ENCODE results near the gene NRDE2.
"Not testable (repeated sequence)": the region's sequence is repeated elsewhere in the genome, so short reads cannot be mapped to it uniquely, and the experiment has no call there.

Gene NRDE2

GRCh38 chr14:90341784-90342183 is 10.0 kb upstream of the NRDE2 start:
- H3K36me3 ChIP-seq (ENCODE audit: insufficient read depth, low read length), result no peaks in the 10 kb centered on the region
- no peak overlapping the region for H3K4me3 ChIP-seq (ENCODE audit: low read depth, low read length)
- H3K79me2 ChIP-seq (ENCODE audit: control insufficient read depth, insufficient read depth, low read length, unreplicated experiment), result no peaks in the 10 kb centered on the region
- no peaks in the 10 kb centered on the region for H3K4me1 ChIP-seq (ENCODE audit: control insufficient read depth, insufficient read depth, low read length, unreplicated experiment)
- H3K27me3 ChIP-seq (ENCODE audit: insufficient read depth, low read length), result peaks cover 29% of the 10 kb centered on the region
- no peak overlapping the region for H2AFZ ChIP-seq (ENCODE audit: low read length, unreplicated experiment)
- H3K27ac ChIP-seq (ENCODE audit: low read depth, low read length), result no peak overlapping the region

GRCh38 chr14:90341232-90341631 is 9.5 kb upstream of the NRDE2 start:
- H3K4me1 ChIP-seq (ENCODE audit: control insufficient read depth, insufficient read depth, low read length, unreplicated experiment); H3K79me2 ChIP-seq (ENCODE audit: control insufficient read depth, insufficient read depth, low read length, unreplicated experiment); H3K27ac ChIP-seq (ENCODE audit: low read depth, low read length); H3K4me3 ChIP-seq (ENCODE audit: low read depth, low read length); H2AFZ ChIP-seq (ENCODE audit: low read length, unreplicated experiment); H3K36me3 ChIP-seq (ENCODE audit: insufficient read depth, low read length): not testable (repeated sequence)
- H3K27me3 ChIP-seq (ENCODE audit: insufficient read depth, low read length), result peaks cover 34% of the 10 kb centered on the region

GRCh38 chr14:90336985-90337384 is 5.2 kb upstream of the NRDE2 start:
- Histone ChIP-seq H3K36me3 (ENCODE audit: insufficient read depth, low read length) (no peaks in the 10 kb centered on the region), H2AFZ (ENCODE audit: low read length, unreplicated experiment) (no peak overlapping the region), H3K79me2 (ENCODE audit: control insufficient read depth, insufficient read depth, low read length, unreplicated experiment) (no peaks in the 10 kb centered on the region), H3K27me3 (ENCODE audit: insufficient read depth, low read length) (peaks cover 46% of the 10 kb centered on the region), H3K4me3 (ENCODE audit: low read depth, low read length) (no peak overlapping the region), H3K4me1 (ENCODE audit: control insufficient read depth, insufficient read depth, low read length, unreplicated experiment) (peaks cover 3% of the 10 kb centered on the region), H3K27ac (ENCODE audit: low read depth, low read length) (no peak overlapping the region)

- no peak overlapping the region for H3K4me3 ChIP-seq (ENCODE audit: low read depth, low read length)
- H3K79me2 ChIP-seq (ENCODE audit: control insufficient read depth, insufficient read depth, low read length, unreplicated experiment), result peaks cover under 1% of the 10 kb centered on the region
- H3K36me3 ChIP-seq (ENCODE audit: insufficient read depth, low read length), result no peaks in the 10 kb centered on the region
- H3K4me1 ChIP-seq (ENCODE audit: control insufficient read depth, insufficient read depth, low read length, unreplicated experiment), result peaks cover 3% of the 10 kb centered on the region
- H3K27me3 ChIP-seq (ENCODE audit: insufficient read depth, low read length), result peaks cover 46% of the 10 kb centered on the region
- no peak overlapping the region for H2AFZ ChIP-seq (ENCODE audit: low read length, unreplicated experiment)
- H3K27ac ChIP-seq (ENCODE audit: low read depth, low read length), result no peak overlapping the region
Observed at GRCh38 chr14:90336401-90336800, 4.7 kb upstream of the NRDE2 start.

- H3K4me1 ChIP-seq (ENCODE audit: control insufficient read depth, insufficient read depth, low read length, unreplicated experiment), result peaks cover 10% of the 10 kb centered on the region
- peak overlapping the region; percentile 63 for H3K27ac ChIP-seq (ENCODE audit: low read depth, low read length)
- peaks cover 18% of the 10 kb centered on the region for H3K79me2 ChIP-seq (ENCODE audit: control insufficient read depth, insufficient read depth, low read length, unreplicated experiment)
- peak overlapping the region; percentile 97 for H2AFZ ChIP-seq (ENCODE audit: low read length, unreplicated experiment)
- H3K36me3 ChIP-seq (ENCODE audit: insufficient read depth, low read length), result no peaks in the 10 kb centered on the region
- peaks cover 27% of the 10 kb centered on the region for H3K27me3 ChIP-seq (ENCODE audit: insufficient read depth, low read length)
- H3K4me3 ChIP-seq (ENCODE audit: low read depth, low read length), result peak overlapping the region; percentile 78
Observed at GRCh38 chr14:90332271-90332584, 487 bp upstream of the NRDE2 start.

GRCh38 chr14:90330203-90331196 is 1.2 kb downstream of the NRDE2 start:
- H2AFZ ChIP-seq (ENCODE audit: low read length, unreplicated experiment), result peak overlapping the region; percentile 80
- peaks cover 21% of the 10 kb centered on the region for H3K79me2 ChIP-seq (ENCODE audit: control insufficient read depth, insufficient read depth, low read length, unreplicated experiment)
- peaks cover 10% of the 10 kb centered on the region for H3K27me3 ChIP-seq (ENCODE audit: insufficient read depth, low read length)

GRCh38 chr14:90321891-90322290 is 9.8 kb downstream of the NRDE2 start:
- Histone ChIP-seq H3K4me3 (ENCODE audit: low read depth, low read length) (no peak overlapping the region), H3K79me2 (ENCODE audit: control insufficient read depth, insufficient read depth, low read length, unreplicated experiment) (peaks cover 14% of the 10 kb centered on the region), H2AFZ (ENCODE audit: low read length, unreplicated experiment) (no peak overlapping the region), H3K36me3 (ENCODE audit: insufficient read depth, low read length) (peaks cover 12% of the 10 kb centered on the region), H3K4me1 (ENCODE audit: control insufficient read depth, insufficient read depth, low read length, unreplicated experiment) (peaks cover 8% of the 10 kb centered on the region), H3K27ac (ENCODE audit: low read depth, low read length) (no peak overlapping the region), H3K27me3 (ENCODE audit: insufficient read depth, low read length) (no peaks in the 10 kb centered on the region)

More at GRCh38 chr14:90330203-90331196, 1.2 kb downstream of the NRDE2 start:
- Histone ChIP-seq H3K4me1 (ENCODE audit: control insufficient read depth, insufficient read depth, low read length, unreplicated experiment) (peaks cover 10% of the 10 kb centered on the region), H3K36me3 (ENCODE audit: insufficient read depth, low read length) (no peaks in the 10 kb centered on the region), H3K4me3 (ENCODE audit: low read depth, low read length) (peak overlapping the region; percentile 78), H3K27ac (ENCODE audit: low read depth, low read length) (no peak overlapping the region)

- Histone ChIP-seq H3K79me2 (ENCODE audit: control insufficient read depth, insufficient read depth, low read length, unreplicated experiment) (peaks cover 8% of the 10 kb centered on the region), H2AFZ (ENCODE audit: low read length, unreplicated experiment) (no peak overlapping the region), H3K4me1 (ENCODE audit: control insufficient read depth, insufficient read depth, low read length, unreplicated experiment) (peaks cover 8% of the 10 kb centered on the region), H3K36me3 (ENCODE audit: insufficient read depth, low read length) (peaks cover 15% of the 10 kb centered on the region), H3K27ac (ENCODE audit: low read depth, low read length) (peak overlapping the region; percentile 44; the same call in 1 of the 2 replicates), H3K4me3 (ENCODE audit: low read depth, low read length) (no peak overlapping the region), H3K27me3 (ENCODE audit: insufficient read depth, low read length) (no peaks in the 10 kb centered on the region)
Observed at GRCh38 chr14:90319634-90320541, 11.9 kb downstream of the NRDE2 start.

- Histone ChIP-seq H3K27me3 (ENCODE audit: insufficient read depth, low read length) (no peaks in the 10 kb centered on the region), H3K36me3 (ENCODE audit: insufficient read depth, low read length) (peaks cover 15% of the 10 kb centered on the region), H2AFZ (ENCODE audit: low read length, unreplicated experiment) (no peak overlapping the region), H3K79me2 (ENCODE audit: control insufficient read depth, insufficient read depth, low read length, unreplicated experiment) (peaks cover 8% of the 10 kb centered on the region), H3K27ac (ENCODE audit: low read depth, low read length) (peak overlapping the region; percentile 44; the same call in 1 of the 2 replicates), H3K4me1 (ENCODE audit: control insufficient read depth, insufficient read depth, low read length, unreplicated experiment) (peaks cover 8% of the 10 kb centered on the region), H3K4me3 (ENCODE audit: low read depth, low read length) (no peak overlapping the region)
Observed at GRCh38 chr14:90319173-90319572, 12.6 kb downstream of the NRDE2 start.

- H3K79me2 ChIP-seq (ENCODE audit: control insufficient read depth, insufficient read depth, low read length, unreplicated experiment), result peaks cover 8% of the 10 kb centered on the region
Observed at GRCh38 chr14:90318016-90318415, 13.7 kb downstream of the NRDE2 start.

More at GRCh38 chr14:90318016-90318415, 13.7 kb downstream of the NRDE2 start:
- Histone ChIP-seq H3K36me3 (ENCODE audit: insufficient read depth, low read length) (peaks cover 15% of the 10 kb centered on the region), H3K4me1 (ENCODE audit: control insufficient read depth, insufficient read depth, low read length, unreplicated experiment) (peaks cover 8% of the 10 kb centered on the region), H2AFZ (ENCODE audit: low read length, unreplicated experiment) (no peak overlapping the region), H3K4me3 (ENCODE audit: low read depth, low read length) (no peak overlapping the region), H3K27me3 (ENCODE audit: insufficient read depth, low read length) (no peaks in the 10 kb centered on the region), H3K27ac (ENCODE audit: low read depth, low read length) (no peak overlapping the region)
